Measurements from ENCODE around the gene CBS.
"Not testable (repeated sequence)": the region's sequence is repeated elsewhere in the genome, so short reads cannot be mapped to it uniquely, and the experiment has no call there.

DNA sequence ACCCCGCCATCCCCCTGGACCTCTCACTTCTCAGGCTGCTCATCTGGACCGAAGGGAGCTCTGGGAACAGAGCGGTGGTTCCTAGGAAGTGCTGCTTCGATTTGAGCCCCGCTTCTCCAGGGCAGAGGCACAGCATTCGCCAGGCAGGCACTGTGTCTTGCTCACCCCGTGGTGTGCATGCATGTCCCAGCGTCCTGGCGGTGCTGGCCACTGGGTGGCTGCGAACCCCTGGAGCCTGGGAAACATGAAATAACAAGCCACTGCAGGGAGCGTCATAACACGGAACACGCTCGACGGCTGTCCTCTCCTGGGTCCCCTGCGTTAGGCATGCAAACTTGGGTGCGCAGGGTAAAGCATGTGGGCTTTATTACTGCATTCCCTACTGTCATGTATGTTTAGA is 13.8 kb upstream of the CBS start:
- not testable (repeated sequence) for TF ChIP-seq POLR2A (IDR thresholded peaks at IDR 0.05; ENCODE audit: low read length); GATA1 (IDR thresholded peaks at IDR 0.05; ENCODE audit: low read depth, low read length)
